Measurements from ENCODE around the gene FAM227B.
"Not testable (repeated sequence)": the region's sequence is repeated elsewhere in the genome, so short reads cannot be mapped to it uniquely, and the experiment has no call there.

FAM227B gene

GRCh38 chr15:49610157-49610918 is 10.3 kb downstream of the FAM227B start:
- no peak for DNase-seq (ENCODE audit: low read depth)

DNA sequence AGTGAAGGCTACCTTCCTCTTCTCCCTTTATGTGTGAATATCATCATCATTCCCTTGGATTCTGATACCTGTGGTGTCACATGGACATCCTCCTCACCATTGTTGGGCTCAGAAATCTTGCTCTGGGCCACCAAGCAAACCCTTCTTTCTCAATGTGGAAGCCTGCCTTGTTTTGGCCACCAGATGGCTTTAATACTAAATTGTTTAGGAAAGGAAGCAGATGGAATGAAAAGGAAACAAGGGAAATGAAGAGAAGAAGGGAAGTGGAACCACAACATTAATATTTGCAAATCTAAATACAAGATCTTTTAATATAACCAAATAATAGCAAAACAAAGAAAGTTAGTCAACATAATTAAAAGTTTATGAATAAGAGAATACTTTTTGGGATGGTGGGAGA is 14.0 kb downstream of the FAM227B start:
- DNase-seq (ENCODE audit: low read depth): no peak

GRCh38 chr15:49605588-49605987 is 15.0 kb downstream of the FAM227B start:
- DNase-seq (ENCODE audit: low read depth): no peak

GRCh38 chr15:49604625-49605409 is 15.8 kb downstream of the FAM227B start:
- no peak for DNase-seq (ENCODE audit: low read depth)

GRCh38 chr15:49592829-49593316 is 27.7 kb downstream of the FAM227B start:
- not testable (repeated sequence) for DNase-seq (ENCODE audit: low read depth)

- DNase-seq (ENCODE audit: low read depth): no peak
Measured at GRCh38 chr15:49589030-49589429, 31.6 kb downstream of the FAM227B start.

DNA sequence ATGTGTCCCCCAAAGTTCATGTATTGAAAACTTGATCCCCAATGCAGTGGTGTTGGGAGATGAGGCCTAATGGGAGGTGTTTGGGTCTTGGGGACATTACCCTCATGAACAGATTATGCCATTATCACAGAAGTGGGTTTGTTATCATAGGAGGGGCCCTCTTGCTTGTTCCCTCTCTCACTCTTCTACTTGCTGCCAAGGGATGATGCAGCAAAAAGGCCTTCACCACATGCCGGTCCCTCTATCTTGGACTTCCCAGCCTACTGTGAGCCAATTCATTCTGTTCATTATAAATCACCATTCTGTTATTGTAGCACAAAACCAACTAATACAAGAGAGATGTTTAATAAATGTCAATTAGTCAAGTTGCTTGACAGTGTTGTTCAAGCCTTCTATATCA is 47.2 kb downstream of the FAM227B start:
- no peak for DNase-seq (ENCODE audit: low read depth)

GRCh38 chr15:49570672-49571071 is 49.9 kb downstream of the FAM227B start:
- DNase-seq (ENCODE audit: low read depth): no peak

DNA sequence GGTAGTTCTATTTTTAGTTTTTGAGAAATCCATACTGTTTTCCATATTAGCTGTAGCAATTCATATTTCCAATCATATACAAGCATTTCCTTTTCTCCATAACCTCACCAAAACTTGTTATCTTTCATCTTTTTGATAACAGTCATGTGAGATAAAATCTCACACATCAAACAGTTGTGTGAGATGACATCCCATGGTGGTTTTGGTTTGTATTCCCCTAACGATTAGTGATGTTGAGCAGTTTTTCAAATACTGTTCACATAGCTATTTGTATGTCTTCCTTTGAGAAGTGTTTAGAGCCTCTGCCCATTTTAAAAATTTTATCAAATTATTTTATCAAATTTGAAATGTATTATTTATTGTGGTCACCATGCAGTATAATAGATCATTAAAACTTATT is 50.4 kb downstream of the FAM227B start:
- no peak for DNase-seq (ENCODE audit: low read depth)

DNA sequence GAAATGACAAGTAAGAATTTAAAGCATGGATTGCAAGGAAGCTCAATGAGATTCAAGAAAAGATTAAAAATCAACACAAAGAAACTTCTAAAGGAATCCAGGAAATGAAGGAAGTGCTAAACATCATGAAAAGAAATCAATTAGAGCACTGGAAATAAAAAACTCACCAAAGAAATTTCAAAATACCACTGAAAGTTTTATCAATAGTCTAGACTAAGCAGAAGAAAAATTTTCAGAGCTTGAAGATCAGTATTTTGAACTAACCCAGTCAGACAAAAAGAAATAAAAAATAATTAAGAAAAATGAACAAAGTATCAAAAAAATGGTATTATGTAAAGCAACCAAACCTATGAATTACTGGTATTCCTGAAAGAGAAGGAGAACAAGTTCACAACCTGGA is 60.6 kb downstream of the FAM227B start:
- DNase-seq (ENCODE audit: low read depth): no peak

GRCh38 chr15:49558929-49559328 is 61.7 kb downstream of the FAM227B start:
- DNase-seq (ENCODE audit: low read depth): no peak

DNA sequence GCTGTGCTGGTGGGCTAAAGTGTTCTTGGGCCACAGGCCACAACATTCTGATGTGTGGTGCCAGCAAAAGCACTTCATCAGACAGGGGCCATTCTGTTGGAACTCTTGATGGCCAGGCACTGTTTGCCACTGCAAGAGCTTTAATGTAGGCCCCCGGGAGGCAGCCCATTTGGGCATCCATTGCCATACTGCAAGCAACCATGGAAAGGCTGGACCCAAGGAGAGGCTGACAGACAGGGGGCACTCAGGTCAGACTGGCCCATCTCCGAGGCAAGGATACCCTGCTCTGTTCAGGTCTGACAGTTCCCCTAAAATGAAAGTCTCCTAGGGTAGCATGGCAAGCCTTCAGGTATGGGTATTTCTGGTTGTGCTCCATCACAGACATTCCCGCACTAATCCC is 64.2 kb downstream of the FAM227B start:
- no peak for DNase-seq (ENCODE audit: low read depth)

GRCh38 chr15:49550342-49550741 is 70.3 kb downstream of the FAM227B start:
- not testable (repeated sequence) for DNase-seq (ENCODE audit: low read depth)

DNA sequence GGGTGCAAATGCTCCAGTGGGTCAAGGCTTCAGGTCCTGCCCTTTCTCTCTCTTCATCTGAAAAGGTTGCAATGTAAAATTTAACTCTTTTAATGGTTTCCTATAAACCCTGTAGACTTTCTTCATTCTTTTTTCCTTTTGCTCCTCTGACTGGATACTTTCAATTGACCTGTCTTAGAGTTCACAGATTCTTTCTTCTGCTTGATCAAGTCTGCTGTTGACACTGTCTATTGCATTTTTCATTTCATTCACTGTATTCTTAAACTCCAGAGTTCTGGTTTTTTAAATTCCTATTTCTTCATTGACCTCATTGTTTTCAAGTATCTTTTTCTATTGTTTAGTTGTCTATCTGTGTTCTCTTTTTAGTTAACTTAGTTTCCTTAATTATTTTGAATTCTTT is 82.1 kb downstream of the FAM227B start:
- DNase-seq (ENCODE audit: low read depth): no peak

- DNase-seq (ENCODE audit: low read depth): no peak
Measured at GRCh38 chr15:49530092-49530491, 90.5 kb downstream of the FAM227B start.

GRCh38 chr15:49528289-49528688 is 92.3 kb downstream of the FAM227B start:
- no peak for DNase-seq (ENCODE audit: low read depth)

DNA sequence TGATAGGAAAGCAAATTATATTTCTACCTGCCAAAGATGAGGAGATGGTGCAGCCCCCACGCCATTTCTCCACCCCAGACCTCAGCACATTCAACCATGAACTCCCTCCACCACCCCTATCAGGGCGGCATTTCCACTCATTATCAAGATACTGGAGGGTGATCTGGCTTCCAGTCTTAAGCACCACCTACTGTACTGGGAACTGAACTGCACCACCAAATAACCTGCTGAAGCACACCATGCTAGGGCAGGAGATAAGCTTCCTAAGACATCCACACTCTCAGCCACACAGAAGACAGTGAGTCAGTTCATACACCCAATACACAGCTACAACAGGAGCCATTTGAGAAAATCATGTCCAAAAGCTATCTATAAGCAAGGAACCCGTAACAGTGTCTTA is 98.8 kb downstream of the FAM227B start:
- DNase-seq (ENCODE audit: low read depth): no peak

- DNase-seq (ENCODE audit: low read depth): not testable (repeated sequence)
Measured at GRCh38 chr15:49512739-49513138, 107.9 kb downstream of the FAM227B start.

DNA sequence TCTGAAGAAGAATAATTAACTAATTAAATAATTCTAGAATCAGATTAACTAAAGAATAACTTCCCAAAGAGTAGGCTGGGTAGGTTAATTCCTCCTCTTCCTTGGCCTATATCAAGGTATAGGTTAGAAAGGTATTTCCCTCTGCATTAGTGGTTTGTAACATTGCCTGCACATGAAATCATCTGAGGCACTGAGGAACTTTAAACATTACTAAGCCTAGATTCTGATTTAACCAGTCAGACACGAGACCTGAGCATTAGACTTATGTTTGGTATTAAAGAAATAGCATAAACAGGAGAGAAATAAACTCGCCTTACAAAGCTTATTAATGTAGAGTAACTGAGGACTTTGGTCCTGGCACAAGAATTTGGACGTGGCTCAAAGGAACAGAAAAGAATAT is 113.4 kb downstream of the FAM227B start:
- DNase-seq (ENCODE audit: low read depth): no peak

- no peak for DNase-seq (ENCODE audit: low read depth)
Measured at GRCh38 chr15:49506341-49506740, 114.3 kb downstream of the FAM227B start.

- DNase-seq (ENCODE audit: low read depth): no peak
Measured at GRCh38 chr15:49501586-49501985, 119.0 kb downstream of the FAM227B start.

- DNase-seq (ENCODE audit: low read depth): no peak
Measured at GRCh38 chr15:49495993-49496753, 124.4 kb downstream of the FAM227B start.

DNA sequence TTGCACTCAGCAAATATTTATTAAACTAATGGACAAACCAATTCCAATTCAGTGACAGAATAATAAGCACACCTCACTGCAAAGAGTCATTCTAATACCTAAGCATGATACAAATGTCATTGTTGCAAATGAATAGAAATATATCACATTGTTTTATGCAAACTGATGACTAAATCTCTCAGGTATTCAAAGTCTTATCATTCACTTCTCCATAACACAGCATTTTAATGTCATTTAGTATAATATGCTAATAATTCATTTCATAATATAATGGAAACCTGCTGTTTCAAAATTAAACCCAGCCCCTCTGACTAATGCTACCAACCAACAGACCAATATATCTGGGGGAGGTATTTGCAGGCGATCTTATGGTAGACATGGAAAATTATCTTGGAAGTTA is 125.8 kb downstream of the FAM227B start:
- no peak for DNase-seq (ENCODE audit: low read depth)
